Neutrophil (primary cell): ENCODE measurements around the gene SPATA18.

Source experiments
- H3K27ac ChIP-seq: fragments of 200-600 bp; sonication (generic); 2 replicates; pipeline ENCODE4 v1.5.1; 2016; ENCODE audit warnings: mild to moderate bottlenecking, moderate library complexity
- H3K27me3 ChIP-seq: fragments of 200-600 bp; sonication (generic); 2 replicates; pipeline ENCODE4 v1.6.0; 2016; ENCODE audit warnings: mild to moderate bottlenecking
- H3K36me3 ChIP-seq: fragments of 200-600 bp; sonication (generic); 2 replicates; pipeline ENCODE4 v1.5.1; 2017
- H3K4me1 ChIP-seq, 2 experiments: fragments of 200-600 bp in 1 of 2; sonication (generic) in 1 of 2; 1 replicate in 1 of 2; 2 replicates in 1 of 2; pipeline versions ENCODE4 v1.5.1 to v1.6.1; 2013 to 2016; ENCODE audit warnings: low read depth in 1 of 2, low read length in 1 of 2, mild to moderate bottlenecking in 1 of 2, moderate library complexity in 1 of 2; ENCODE audit not compliant: control insufficient read depth in 1 of 2, insufficient read depth in 1 of 2
- H3K4me3 ChIP-seq, 2 experiments: fragments of 200-600 bp in 1 of 2; sonication (generic) in 1 of 2; 1 replicate in 1 of 2; 2 replicates in 1 of 2; pipeline ENCODE4 v1.5.1; 2013 to 2016; ENCODE audit warnings: low read depth in 1 of 2, low read length in 1 of 2, mild to moderate bottlenecking in 1 of 2, moderate library complexity in 1 of 2
- H3K9me3 ChIP-seq: fragments of 200-600 bp; sonication (generic); 2 replicates; pipeline ENCODE4 v1.5.1; 2016
- TF ChIP-seq, protein P1 (sequence below): fragments of 200-600 bp; sonication (generic); IDR thresholded peaks from 2 replicates; pipeline ENCODE4 v1.5.1; 2016; ENCODE audit warnings: antibody characterized with exemption

The SPATA18 gene

DNA sequence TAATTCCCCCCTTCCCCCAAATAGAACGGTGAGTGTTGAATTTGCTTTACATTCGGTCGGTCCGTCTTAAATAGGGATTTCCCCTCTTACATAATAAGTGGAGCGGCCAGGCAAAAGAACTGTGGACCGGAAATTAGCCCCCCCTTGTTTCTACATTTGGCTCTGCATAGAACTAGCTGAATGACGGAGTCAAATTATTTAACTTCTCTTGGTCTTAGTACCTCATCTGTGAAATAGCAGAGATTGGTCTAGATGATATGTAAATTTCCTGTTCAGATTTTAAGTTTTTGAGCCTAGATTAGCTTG lies 1.3 kb downstream of the SPATA18 start:
- no peaks in the 10 kb centered on the region for H3K9me3 ChIP-seq
- no peaks in the 10 kb centered on the region for H3K36me3 ChIP-seq
- no peak overlapping the region for H3K4me3 ChIP-seq
- H3K27ac ChIP-seq, result no peak overlapping the region
- TF ChIP-seq, protein P1, sequence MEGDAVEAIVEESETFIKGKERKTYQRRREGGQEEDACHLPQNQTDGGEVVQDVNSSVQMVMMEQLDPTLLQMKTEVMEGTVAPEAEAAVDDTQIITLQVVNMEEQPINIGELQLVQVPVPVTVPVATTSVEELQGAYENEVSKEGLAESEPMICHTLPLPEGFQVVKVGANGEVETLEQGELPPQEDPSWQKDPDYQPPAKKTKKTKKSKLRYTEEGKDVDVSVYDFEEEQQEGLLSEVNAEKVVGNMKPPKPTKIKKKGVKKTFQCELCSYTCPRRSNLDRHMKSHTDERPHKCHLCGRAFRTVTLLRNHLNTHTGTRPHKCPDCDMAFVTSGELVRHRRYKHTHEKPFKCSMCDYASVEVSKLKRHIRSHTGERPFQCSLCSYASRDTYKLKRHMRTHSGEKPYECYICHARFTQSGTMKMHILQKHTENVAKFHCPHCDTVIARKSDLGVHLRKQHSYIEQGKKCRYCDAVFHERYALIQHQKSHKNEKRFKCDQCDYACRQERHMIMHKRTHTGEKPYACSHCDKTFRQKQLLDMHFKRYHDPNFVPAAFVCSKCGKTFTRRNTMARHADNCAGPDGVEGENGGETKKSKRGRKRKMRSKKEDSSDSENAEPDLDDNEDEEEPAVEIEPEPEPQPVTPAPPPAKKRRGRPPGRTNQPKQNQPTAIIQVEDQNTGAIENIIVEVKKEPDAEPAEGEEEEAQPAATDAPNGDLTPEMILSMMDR, result no peak
- peaks cover 0 to 9% of the 10 kb centered on the region in 2 experiments for H3K4me1 ChIP-seq
- H3K27me3 ChIP-seq, result peaks cover 79% of the 10 kb centered on the region

DNA sequence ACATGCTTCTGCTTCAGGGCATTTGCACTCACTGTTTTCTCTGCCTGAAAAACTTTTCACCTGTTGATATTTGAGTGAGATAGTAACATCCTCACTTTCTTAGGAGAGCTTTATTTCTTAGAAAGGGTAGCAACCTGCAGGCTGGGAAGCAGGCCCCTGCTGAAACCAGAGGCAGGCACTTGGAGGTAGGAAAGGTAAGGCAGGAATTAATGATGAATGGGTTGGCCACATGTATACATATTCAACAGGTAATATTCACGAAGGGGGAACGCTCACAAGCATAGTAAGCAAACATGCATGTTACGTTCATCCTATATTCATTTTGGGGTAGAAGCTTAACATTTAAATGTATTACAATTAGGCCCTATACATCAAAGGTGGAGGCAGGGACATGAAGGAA lies 3.1 kb downstream of the SPATA18 start:
- Histone ChIP-seq H3K4me1 (peaks cover 0 to 9% of the 10 kb centered on the region in 2 experiments), H3K36me3 (no peaks in the 10 kb centered on the region)
- TF ChIP-seq, protein P1, result no peak

GRCh38 chr4:52057196-52057595 lies 6.1 kb downstream of the SPATA18 start:
- Histone ChIP-seq H3K4me1 (no peaks in the 10 kb centered on the region), H3K9me3 (no peaks in the 10 kb centered on the region), H3K27me3 (peaks cover 35% of the 10 kb centered on the region), H3K36me3 (no peaks in the 10 kb centered on the region), H3K4me3 (no peak overlapping the region), H3K27ac (no peak overlapping the region)
- TF ChIP-seq, protein P1, result no peak

More for the DNA sequence above, 3.1 kb downstream of the SPATA18 start:
- Histone ChIP-seq H3K9me3 (no peaks in the 10 kb centered on the region), H3K27me3 (peaks cover 64% of the 10 kb centered on the region), H3K27ac (no peak overlapping the region), H3K4me3 (no peak overlapping the region)

DNA sequence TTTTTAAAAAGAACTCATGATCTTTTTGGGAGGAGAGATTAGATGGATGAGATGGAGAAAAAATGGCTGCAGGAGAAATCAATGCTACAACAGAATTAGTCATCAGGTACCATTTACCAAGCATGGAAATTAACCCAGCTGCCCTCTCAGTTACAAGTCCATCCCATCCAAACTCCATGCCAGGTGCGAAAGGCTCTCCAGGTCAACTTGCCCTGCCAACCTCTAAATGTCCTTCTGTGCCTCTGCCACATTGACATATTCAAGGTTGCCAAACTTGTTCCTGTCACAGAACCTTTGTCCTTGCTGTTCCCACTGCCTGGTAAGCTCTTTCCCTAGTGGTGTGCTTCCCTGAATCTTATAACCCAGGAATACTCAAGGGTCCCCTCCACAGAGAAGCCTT lies 7.2 kb downstream of the SPATA18 start:
- Histone ChIP-seq H3K9me3 (no peaks in the 10 kb centered on the region), H3K4me3 (no peak overlapping the region), H3K4me1 (no peaks in the 10 kb centered on the region), H3K27me3 (peaks cover 24% of the 10 kb centered on the region), H3K27ac (no peak overlapping the region), H3K36me3 (no peaks in the 10 kb centered on the region)
- TF ChIP-seq, protein P1, result no peak

DNA sequence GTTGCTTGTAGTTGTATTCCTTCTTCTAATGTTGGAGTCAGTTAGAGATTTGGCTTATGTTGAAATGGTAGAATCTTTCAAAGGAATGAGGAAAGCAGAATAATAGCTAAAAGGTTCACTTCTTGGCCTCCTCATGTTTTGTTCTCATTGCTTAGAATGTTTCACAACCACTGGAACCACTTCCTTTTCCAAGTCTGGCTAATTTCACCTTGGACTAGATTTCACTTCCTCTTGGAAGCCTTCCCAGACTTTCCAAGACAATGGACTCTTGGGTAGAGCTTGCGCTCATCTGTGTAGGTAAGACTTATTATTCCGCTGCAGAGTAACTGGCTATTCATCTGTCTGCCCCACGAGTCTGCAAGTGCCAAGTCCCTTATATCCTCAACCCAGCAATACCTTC lies 8.3 kb downstream of the SPATA18 start:
- Histone ChIP-seq H3K36me3 (no peaks in the 10 kb centered on the region), H3K4me1 (no peaks in the 10 kb centered on the region), H3K4me3 (no peak overlapping the region), H3K27me3 (peaks cover 13% of the 10 kb centered on the region), H3K9me3 (no peaks in the 10 kb centered on the region), H3K27ac (no peak overlapping the region)
- TF ChIP-seq, protein P1, result no peak

- Histone ChIP-seq H3K9me3 (no peaks in the 10 kb centered on the region), H3K36me3 (no peaks in the 10 kb centered on the region), H3K27me3 (no peaks in the 10 kb centered on the region), H3K4me3 (no peak overlapping the region), H3K27ac (no peak overlapping the region), H3K4me1 (no peaks in the 10 kb centered on the region)
- TF ChIP-seq, protein P1, result no peak
These were observed 18.5 kb downstream of the SPATA18 start for GRCh38 chr4:52069571-52069970.
